Measurements from ENCODE around the gene GFOD1.

- TF ChIP-seq CTCF (IDR thresholded peaks at IDR 0.05): no peak
- no peak for TF ChIP-seq EP300 (IDR thresholded peaks at IDR 0.05)
- no peak for TF ChIP-seq POLR2A (IDR thresholded peaks at IDR 0.05)
Measured at GRCh38 chr6:13338038-13338437, 149.4 kb downstream of the GFOD1 start.

Measured in stomach (tissue), 4 donors.